Lung (tissue), 12 donors: ENCODE results near the gene BCAN. TPM values are rescaled to one million over a fixed set of nuclear protein-coding genes. Genes with fewer than 3 reads are reported as not detected.

ENCODE experiments used
- ATAC-seq: fragments of 200-7000 bp; cut with Tn5 transposase; one replicate; pipeline ENCODE4 v1.9.1; 2020; ENCODE audit warnings: moderate number of reproducible peaks; ENCODE audit not compliant: insufficient read depth, low FRiP score
- DNase-seq, 3 donors: peaks; one replicate each; pipeline ENCODE4 v3.0.0-alpha.2; 2013 to 2017
- H3K27ac ChIP-seq, 2 donors: one replicate each; pipeline ENCODE4 v1.5.1; 2013; ENCODE audit warnings: mild to moderate bottlenecking in 2 of 2, moderate library complexity in 2 of 2, control low read depth in 1 of 2, inconsistent platforms in 1 of 2, low read depth in 1 of 2, low read length in 1 of 2
- H3K27me3 ChIP-seq, 3 donors: one replicate each; pipeline ENCODE4 v1.5.1; 2013; ENCODE audit warnings: low read length in 2 of 3; ENCODE audit not compliant: control insufficient read depth in 3 of 3, insufficient read depth in 3 of 3
- H3K36me3 ChIP-seq, 4 donors: one replicate each; pipeline ENCODE4 v1.5.1; 2013; ENCODE audit warnings: low read length in 4 of 4, mild to moderate bottlenecking in 1 of 4, moderate library complexity in 1 of 4; ENCODE audit not compliant: control insufficient read depth in 4 of 4, insufficient read depth in 4 of 4
- H3K4me1 ChIP-seq, 5 donors: one replicate each; pipeline ENCODE4 v1.5.1; 2013; ENCODE audit warnings: low read length in 5 of 5, mild to moderate bottlenecking in 2 of 5, moderate library complexity in 1 of 5; ENCODE audit not compliant: control insufficient read depth in 5 of 5, insufficient read depth in 5 of 5
- H3K4me3 ChIP-seq: one replicate; pipeline ENCODE4 v1.5.1; 2013; ENCODE audit warnings: mild to moderate bottlenecking, control low read depth, moderate library complexity
- H3K9ac ChIP-seq, 2 donors: one replicate each; pipeline ENCODE4 v1.5.1; 2013; ENCODE audit warnings: low read length in 2 of 2, control low read depth in 1 of 2; ENCODE audit not compliant: insufficient read depth in 1 of 2
- H3K9me3 ChIP-seq, 4 donors: one replicate each; pipeline ENCODE4 v1.5.1; 2013; ENCODE audit warnings: low read length in 3 of 4, mild to moderate bottlenecking in 1 of 4, moderate library complexity in 1 of 4; ENCODE audit not compliant: control insufficient read depth in 4 of 4, insufficient read depth in 3 of 4
- CTCF ChIP-seq: IDR thresholded peaks from 2 replicates; pipeline ENCODE4 v1.5.1; 2012; ENCODE audit warnings: mild to moderate bottlenecking; ENCODE audit errors: control extremely low read depth, extremely low read depth
- WGBS, 2 donors: extraction: QIAGEN DNeasy Blood & Tissue Kit; methylation state at CpG; one replicate each; pipeline ENCODE4 v1.1.7; 2013; 5-methylcytosine and 5-hydroxymethylcytosine counted together
- polyA plus RNA-seq, 2 donors: library from polyadenylated mRNA; stranded (reverse); fragments of 200-250 nt; gene quantifications; one replicate each; pipeline ENCODE4 v1.2.1, GENCODE V29; 2013
- total RNA-seq, 2 donors: library from RNA; depleted of rRNA in 1 of 2; stranded (reverse); fragments of >200 nt in 1 of 2; gene quantifications; one replicate each; pipeline ENCODE4 v1.2.1, GENCODE V29; 2014 to 2021
- donor health status: control.
- donor health status: control.
- donor health status: Bipolar disorder and iron deficiency.
- donor health status: healthy.
- donor health status: DM: yes; HTN: yes; CAD: no.

BCAN gene
- total and polyA plus RNA-seq, 4 donors: 0.05 to 1.1 (median 0.12) TPM

- DNase-seq (no peak), ATAC-seq (no peak)
- Histone ChIP-seq H3K9me3 (no peaks in the 10 kb centered on the region), H3K27ac (no peak overlapping the region), H3K9ac (no peak overlapping the region), H3K27me3 (peaks cover 0 to 17% (median 0%) of the 10 kb centered on the region in 3 donors), H3K4me1 (peaks cover 13 to 49% (median 24%) of the 10 kb centered on the region in 5 donors), H3K4me3 (no peak overlapping the region), H3K36me3 (no peaks in the 10 kb centered on the region)
- TF ChIP-seq CTCF: no peak
- WGBS, 2 donors: 73 to 82% methylated on average over 10 of the region's 10 CpGs
Observed at GRCh38 chr1:156658945-156659574, 17.1 kb downstream of the BCAN start.

- WGBS, 2 donors: 21 to 31% methylated on average over 6 of the region's 6 CpGs
- TF ChIP-seq CTCF: no peak
- Histone ChIP-seq H3K9ac (no peak overlapping the region), H3K36me3 (no peaks in the 10 kb centered on the region), H3K4me1 (peaks cover 18 to 55% (median 28%) of the 10 kb centered on the region in 5 donors), H3K27me3 (peaks cover 0 to 15% (median 0%) of the 10 kb centered on the region in 3 donors), H3K27ac (peak overlapping the region; percentile 4 to 26), H3K9me3 (no peaks in the 10 kb centered on the region), H3K4me3 (no peak overlapping the region)
- ATAC-seq (no peak), DNase-seq (no peak)
Observed at GRCh38 chr1:156659661-156659987, 17.7 kb downstream of the BCAN start.

DNA sequence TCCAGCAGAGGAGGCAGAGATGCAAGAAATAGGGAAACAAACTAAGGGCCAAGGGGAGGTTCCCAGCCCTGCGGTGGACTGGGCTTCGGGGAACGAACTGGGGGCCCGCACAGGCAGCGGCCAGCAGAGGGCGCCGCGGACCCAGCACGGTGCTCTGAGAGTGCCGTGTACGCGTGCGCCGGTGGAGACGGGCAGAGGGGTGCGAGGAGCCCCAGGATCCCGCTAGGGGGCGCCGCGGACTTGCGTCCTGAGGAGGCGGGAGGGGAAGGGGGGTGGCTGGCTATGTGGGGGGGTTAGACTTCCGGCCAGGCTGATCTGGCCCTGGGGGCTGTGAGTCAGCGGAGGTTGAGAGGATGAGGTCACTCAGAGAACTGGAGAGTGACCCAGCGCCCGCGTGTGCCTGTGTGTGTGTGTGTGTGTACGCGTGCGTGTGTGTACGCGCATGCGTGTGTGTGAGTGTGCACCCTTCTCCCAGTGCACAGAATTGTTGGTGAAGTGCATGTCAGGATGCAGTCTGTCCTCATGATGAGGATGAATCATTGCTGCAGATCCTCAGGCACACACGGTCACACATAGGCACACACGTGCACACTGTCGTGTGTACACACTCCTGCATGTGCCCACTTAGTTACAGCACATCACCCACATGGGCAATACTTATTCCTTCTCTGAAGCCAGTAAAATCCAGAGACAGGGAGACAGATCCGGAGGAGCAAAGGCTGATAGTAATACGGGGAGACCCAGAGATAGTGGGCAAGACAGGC lies 18.3 kb downstream of the BCAN start:
- Histone ChIP-seq H3K36me3 (no peaks in the 10 kb centered on the region), H3K4me3 (no peak overlapping the region), H3K27me3 (peaks cover 0 to 15% (median 0%) of the 10 kb centered on the region in 3 donors), H3K9ac (no peak overlapping the region), H3K27ac (peak overlapping the region; percentile 72 to 82), H3K4me1 (peaks cover 20 to 59% (median 28%) of the 10 kb centered on the region in 5 donors), H3K9me3 (no peaks in the 10 kb centered on the region)
- peak; percentile 97 for TF ChIP-seq CTCF
- peak; percentile 91 for ATAC-seq
- 11 to 15% methylated on average over 38 of the region's 38 CpGs for WGBS, 2 donors
- DNase-seq: peak; percentile 95 to 97 (median 96)
